ENCODE results near the gene HELB.

HELB gene

GRCh38 chr12:66303316-66303804 lies 1.1 kb downstream of the HELB start:
- DNase-seq (ENCODE audit: low spot score) = peak; percentile 50

- peak; percentile 17 for DNase-seq (ENCODE audit: low spot score)
Measured at GRCh38 chr12:66304296-66304900, 2.1 kb downstream of the HELB start.

GRCh38 chr12:66309606-66310005 lies 7.3 kb downstream of the HELB start:
- no peak for DNase-seq (ENCODE audit: low spot score)

GRCh38 chr12:66312189-66312588 lies 9.9 kb downstream of the HELB start:
- no peak for DNase-seq (ENCODE audit: low spot score)

GRCh38 chr12:66314278-66314677 lies 12.0 kb downstream of the HELB start:
- DNase-seq (ENCODE audit: low spot score) = no peak

DNA sequence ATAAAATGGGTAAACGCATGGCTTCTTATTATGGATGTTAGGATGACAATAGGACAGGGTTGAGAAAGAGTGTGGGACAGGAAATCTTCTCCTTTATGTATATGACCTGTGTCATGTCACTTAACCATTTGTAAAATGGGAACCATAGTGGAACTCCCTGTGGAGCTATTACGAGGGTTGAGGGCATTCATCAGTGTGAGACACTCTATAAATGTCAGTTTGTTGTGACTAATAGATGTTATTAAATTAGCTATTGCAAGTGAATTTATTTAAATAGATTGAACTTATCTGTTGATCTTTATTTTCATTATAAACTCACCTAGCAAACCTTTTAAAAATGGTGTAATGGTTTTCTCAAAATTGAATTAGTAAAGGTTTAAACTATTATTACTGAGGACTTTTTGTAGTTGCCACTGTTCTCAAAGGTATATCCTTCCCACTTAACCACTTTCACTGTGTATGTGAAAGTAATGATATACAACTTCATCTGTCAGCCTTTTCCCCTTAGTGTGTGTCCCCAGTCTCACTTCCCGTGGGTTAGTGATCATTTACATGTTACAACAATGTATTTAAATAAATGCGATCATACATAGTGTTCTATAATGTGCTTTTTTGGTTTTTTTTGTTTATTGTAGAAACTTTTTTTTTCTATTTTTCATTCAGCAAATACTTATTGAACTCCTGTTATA lies 17.1 kb downstream of the HELB start:
- no peak for DNase-seq (ENCODE audit: low spot score)

DNA sequence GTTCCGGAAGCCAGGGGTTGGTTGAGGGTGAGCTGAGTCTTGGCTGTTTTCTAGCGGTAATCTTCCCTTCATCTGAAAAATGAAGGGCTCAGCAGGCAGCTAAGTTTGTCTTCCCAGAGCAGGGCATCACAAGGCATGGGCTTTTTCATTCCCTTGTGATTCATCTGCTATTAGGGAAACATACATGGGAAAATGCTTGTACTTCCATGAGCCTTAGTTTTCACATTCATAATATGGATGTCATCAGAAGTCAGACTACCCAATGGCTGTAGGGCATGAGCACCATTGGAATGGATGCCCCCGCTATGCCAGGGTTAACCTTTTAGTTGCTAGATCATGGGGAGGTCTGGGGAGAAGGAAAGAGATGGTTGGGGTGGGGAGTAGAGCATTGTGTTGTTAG lies 18.7 kb downstream of the HELB start:
- DNase-seq (ENCODE audit: low spot score) = no peak

DNA sequence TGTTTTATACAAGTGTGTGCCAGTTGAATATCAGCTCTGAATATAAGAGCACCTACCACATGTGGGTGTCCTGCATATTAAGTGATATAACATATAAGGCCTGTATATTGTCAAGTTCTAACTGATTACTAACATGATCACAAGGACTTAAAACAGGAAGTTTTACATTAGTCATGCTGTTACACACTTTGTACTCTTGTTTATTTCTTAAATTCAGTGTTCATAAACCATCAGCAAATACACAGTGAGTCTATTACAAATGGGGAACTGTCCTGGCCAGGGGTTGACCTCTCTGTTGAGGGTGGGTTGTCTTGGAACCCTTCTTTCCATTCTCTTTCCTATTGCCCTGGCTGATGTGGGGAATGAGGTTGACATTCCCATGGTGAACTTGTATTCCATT lies 19.1 kb downstream of the HELB start:
- DNase-seq (ENCODE audit: low spot score) = no peak

DNA sequence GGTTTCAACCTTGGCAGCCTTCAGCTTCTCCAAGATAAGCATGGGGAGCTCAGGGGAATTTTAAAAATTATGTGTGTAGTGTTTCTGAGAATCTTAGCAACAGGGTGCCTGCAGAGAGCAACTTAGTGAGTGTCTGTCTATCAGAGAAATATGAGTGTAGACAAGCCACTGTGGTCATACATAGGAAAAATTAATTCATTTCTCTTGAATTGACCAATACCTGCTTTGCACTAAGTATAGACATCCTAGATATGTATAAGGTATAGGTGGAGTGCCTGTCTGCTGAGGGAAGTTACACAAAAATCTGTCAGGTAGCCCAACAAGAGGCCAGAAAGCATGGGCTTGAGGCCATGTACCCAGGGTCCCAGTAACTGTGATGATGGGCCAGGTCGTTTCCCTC lies 20.7 kb downstream of the HELB start:
- no peak for DNase-seq (ENCODE audit: low spot score)

GRCh38 chr12:66329941-66330340 lies 27.6 kb downstream of the HELB start:
- no peak for DNase-seq (ENCODE audit: low spot score)

- DNase-seq (ENCODE audit: low spot score) = no peak
Measured at GRCh38 chr12:66331016-66331415, 28.7 kb downstream of the HELB start.

DNA sequence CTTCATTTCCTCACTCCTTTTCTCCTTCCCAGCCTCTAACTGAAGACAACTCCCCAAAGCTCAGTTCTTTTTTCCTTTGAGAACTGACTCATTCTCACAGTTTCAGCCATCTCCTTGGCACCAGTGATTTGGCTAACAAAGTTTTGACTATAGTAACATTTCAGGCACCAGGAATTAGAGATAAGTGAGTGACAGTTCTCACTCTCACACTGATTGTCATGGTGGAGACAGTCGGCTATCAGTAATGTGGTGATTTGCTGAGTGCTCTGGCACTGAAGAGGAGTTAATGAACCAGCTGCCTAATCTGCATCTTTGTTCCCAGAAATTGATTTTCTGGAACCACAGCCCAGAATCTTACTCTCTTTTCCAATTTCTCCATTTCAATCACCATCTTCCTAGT lies 29.5 kb downstream of the HELB start:
- no peak for DNase-seq (ENCODE audit: low spot score)

GRCh38 chr12:66335746-66336145 lies 33.5 kb downstream of the HELB start:
- no peak for DNase-seq (ENCODE audit: low spot score)

DNA sequence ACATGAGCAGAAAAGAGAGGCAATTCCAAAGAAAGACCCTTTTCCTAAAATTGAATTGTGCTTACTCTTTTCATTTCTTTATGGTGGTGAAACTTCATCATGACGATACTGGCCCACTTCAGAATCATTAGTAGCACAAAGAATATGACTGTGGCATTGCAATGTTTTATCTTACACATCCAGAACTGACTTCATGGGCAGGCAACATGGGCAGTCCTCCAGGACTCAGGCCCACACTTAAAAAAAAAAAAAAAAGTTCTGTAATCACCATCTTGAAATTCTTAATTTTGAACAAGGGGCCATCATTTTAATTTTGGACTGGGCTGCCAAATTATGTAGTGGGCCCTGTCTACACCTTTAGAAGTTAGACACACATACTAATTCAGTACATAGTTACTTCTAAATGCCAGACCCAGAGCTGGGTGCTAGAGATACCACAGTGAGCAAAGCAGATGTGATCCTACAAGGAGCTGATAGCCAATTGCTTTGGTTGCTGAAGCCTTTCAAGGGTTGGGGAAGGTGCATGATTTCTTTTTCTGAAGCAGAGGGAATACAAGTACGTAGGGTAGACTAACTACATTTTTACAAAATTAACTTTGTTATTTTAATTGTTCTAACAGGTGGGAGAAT lies 35.2 kb downstream of the HELB start:
- DNase-seq (ENCODE audit: low spot score) = no peak

- no peak for DNase-seq (ENCODE audit: low spot score)
Measured at GRCh38 chr12:66340131-66340530, 37.8 kb downstream of the HELB start.

DNA sequence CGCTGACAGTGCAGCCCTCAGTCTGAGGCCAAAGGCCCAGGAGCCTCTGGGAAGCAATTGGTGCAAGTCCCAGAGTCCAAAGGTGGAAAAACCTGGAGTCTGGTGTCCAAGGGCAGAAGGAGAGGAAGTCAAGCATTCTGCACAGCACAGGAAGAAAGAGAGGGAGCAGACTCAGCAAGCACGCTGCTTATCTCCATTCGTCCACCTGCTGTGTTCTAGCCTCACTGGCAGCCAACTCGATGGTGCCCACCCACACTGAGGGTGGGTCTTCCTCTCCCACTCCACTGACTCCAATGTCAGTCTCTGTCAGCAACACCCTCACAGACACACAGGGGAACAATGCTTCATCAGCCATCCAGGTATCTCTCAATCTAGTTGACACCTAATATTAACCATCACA lies 38.8 kb downstream of the HELB start:
- no peak for DNase-seq (ENCODE audit: low spot score)

DNA sequence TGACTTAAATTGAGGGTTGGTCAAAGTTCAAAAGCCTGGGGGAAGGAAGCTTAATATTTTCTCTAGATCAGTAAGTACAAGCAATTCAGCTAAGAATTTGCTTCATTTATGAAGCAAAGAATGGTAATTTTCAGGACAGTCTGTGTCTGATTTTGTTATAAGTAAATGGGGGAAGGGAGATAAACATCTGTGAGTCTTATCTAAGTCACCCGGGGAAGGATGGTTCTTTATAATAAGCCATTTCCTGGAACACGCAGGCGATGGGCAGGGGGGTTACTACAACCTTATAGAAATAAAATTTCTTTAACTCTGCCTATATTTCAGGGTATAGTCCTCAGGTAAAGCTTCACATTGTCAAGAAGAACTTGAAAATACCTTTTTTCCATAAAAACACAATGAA lies 42.9 kb downstream of the HELB start:
- no peak for DNase-seq (ENCODE audit: low spot score)

DNA sequence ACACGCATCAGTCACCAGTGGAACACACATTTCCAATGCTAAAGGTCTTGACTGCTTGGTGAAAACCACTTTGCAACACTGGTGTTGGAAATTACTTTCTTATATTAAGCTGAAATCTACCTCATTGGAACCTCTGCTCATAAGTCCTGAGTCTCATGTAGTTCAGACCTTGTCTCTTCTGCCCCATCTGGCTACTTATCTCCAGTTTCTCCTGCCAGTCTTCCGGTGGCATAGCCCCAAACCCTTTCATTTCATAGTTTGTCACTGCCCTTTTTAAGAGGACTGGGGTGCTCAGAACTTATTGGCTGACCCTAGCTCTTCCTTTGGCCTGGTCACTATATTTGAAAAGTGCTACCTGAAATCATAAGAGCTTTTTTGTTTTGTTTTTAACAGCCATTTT lies 43.7 kb downstream of the HELB start:
- DNase-seq (ENCODE audit: low spot score) = no peak

GRCh38 chr12:66351301-66351700 lies 49.0 kb downstream of the HELB start:
- DNase-seq (ENCODE audit: low spot score) = no peak

- DNase-seq (ENCODE audit: low spot score) = no peak
Measured at GRCh38 chr12:66352197-66352596, 49.9 kb downstream of the HELB start.

DNA sequence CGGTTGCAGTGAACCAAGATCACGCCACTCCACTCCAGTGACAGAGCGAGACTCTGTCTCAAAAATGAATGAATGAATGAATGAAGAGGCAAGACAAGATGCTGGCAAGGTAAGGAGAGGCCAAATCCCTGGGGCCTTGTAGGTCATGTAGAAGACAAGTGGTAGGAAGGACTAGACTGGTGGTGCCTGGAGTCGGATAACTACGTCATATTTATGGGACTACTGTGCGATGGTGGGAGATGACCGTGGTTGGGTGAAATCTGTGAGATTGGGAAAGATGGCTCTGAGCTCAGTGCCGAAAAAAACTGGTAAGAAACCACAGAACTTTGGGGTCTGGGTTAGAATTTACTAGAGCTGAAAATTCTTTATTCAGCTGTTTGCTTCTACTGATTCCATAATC lies 50.6 kb downstream of the HELB start:
- no peak for DNase-seq (ENCODE audit: low spot score)

GRCh38 chr12:66354291-66354690 lies 52.0 kb downstream of the HELB start:
- no peak for DNase-seq (ENCODE audit: low spot score)

- no peak for DNase-seq (ENCODE audit: low spot score)
Measured at GRCh38 chr12:66359300-66359699, 57.0 kb downstream of the HELB start.

- no peak for DNase-seq (ENCODE audit: low spot score)
Measured at GRCh38 chr12:66361703-66362102, 59.4 kb downstream of the HELB start.
